HG02610 (cell line): ENCODE results near the gene SULF2.
A peak's percentile ranks its signal among the peaks of the same experiment; 100 is the strongest.

Experiments
- ATAC-seq: cut with Tn5 transposase; IDR thresholded peaks from one replicate; pipeline ENCODE4 v1.9.1; 2021; ENCODE audit warnings: mild to moderate bottlenecking, moderate library complexity; ENCODE audit not compliant: unreplicated experiment

Gene SULF2

DNA sequence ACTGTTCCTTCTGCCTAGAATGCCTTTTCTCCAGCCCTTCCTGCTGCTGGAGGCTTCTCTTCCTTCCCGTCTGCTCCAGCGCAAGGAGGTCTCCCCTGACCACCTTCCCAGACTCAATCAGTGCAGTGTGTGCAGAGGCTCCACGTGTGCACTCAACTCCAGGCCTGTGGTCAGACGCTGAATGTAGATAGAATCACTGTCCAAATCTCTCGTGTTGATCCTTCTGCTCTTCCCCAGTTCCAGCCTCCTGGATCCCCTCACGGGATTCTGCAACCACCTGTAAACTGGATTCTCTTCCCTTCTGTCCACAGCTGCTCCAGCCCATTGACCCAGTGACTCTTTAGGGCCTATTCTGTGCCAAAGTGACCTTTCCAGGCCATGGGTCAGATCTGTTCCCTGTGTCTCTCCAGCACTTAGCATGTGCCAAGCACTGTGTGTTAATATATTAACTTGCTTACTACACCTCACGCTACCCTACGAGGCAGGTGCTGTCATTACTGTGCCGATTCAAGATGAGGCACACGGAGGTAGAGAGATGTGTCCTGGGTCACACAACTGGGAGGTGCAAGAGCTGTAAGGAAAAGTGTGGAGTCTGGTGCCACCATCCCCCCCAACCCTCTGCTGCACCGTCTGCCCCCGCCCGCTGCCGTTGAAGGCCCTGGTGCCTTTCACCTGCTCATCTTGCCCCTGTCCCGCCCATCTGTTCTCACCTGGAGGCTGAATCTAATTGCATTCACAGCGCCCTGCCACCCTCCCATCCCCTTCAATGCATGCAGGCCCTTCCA lies 112.2 kb downstream of the SULF2 start:
- ATAC-seq = no peak

DNA sequence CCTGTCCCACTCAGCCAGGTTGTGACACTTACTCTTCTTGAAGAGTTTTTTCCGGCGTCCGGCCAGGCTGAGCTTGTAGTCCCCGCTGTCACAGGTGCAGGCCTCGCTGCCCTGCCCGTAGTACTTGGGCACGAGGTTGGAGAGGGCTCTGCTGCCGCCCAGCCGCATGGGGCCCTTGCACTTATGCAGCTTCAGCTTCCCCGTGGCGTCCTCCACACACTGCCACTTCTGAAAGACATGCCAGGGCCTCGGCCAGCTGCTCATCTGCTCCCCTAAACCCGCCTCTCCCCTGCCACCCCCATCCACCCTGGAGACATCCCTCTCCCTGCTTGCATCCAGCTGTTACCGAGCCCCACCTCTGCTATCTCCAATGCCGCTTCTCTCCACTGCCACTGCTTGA lies 113.1 kb downstream of the SULF2 start:
- no peak for ATAC-seq

DNA sequence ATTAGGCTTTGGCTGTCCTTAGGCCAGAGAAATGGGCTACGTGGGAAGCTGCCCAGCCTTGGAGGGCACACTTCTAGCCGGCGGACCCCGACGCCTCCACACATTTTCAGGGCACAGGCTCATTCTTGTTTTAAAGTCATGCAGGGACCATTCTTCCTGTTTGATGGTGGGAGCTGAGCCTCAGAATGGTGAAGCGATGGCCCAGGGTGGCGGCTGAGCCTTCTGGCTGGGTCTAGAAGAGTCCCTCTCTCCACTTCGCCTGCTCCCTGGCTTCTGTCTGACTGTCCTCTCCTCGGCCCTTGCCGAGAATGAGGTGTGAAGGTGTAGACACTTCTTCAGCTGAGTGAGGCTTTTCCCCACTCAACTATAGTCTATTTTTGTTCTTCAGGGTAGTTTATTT lies 114.4 kb downstream of the SULF2 start:
- no peak for ATAC-seq

DNA sequence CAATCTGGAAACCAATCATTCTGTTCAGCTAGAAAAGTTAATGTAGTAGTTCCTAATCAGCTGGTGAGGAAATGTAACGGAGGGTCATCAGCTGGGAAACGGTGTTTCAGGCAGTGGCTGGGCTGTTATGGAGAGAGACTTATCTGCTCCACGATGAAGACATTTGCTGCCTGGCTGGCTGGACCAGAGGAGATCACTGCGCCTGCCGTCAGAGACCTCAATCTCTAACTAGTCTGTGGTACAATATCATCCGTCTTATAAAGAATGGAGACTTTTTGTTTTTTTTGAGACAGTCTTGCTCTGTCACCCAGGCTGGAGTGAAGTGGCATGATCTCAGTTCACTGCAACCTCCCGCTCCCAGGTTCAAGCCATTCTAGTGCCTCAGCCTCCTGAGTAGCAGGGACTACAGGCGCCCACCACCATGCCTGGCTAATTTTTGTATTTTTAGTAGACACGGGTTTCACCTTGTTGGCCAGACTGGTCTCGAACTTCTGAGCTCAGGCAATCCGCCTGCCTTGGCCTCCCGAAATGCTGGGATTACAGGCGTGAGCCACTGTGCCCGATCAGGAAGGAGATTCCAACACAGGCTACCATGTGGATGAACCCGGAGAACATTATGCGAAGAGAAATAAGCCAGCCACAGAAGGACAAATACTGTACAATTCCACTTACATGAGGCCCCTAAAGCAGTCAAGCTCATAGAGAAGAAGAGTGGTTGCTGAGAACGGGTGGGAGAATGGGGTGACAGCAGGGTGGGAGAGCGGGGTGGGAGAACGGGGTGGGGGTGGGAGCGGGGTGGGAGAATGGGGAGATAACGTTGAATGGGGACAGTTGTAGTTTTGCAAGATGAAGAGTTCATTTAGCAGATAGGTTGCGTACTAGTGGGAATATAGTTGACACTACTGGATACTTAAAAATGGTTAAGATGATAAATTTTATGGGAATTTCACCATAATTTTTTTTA lies 115.1 kb downstream of the SULF2 start:
- ATAC-seq = no peak

DNA sequence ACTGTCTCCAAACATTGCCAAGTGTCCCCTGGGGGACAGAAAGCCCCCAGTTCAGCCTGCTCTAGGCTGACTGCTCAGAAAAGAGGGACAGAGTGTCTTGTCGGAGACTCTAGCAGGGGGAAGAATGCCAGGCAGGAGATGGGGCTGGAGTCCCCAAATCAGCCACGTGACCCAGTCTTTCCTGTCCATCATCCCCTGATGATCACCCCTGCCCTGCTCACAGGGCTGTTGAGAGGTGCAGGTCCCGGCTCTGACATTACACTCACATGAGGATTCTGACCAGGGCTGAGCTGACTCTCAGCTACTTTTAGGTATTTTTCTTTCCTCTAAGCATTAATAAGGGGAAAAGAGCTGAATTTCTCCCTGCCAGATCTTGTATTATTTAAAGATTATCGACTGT lies 115.8 kb downstream of the SULF2 start:
- no peak for ATAC-seq

DNA sequence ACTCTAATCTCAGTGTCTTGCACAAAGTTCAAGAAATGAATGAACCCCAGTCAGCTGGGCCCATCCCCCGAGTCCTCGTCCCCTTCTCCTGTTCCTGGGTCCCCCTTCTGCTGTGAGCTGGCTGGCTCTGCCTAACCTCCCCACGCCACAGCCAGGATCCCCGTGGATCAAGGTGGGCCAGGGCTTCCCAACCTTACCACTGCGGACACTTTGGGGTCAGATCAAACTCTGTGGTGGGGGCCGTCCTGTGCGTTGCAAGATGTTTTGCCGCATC lies 116.2 kb downstream of the SULF2 start:
- ATAC-seq = no peak

DNA sequence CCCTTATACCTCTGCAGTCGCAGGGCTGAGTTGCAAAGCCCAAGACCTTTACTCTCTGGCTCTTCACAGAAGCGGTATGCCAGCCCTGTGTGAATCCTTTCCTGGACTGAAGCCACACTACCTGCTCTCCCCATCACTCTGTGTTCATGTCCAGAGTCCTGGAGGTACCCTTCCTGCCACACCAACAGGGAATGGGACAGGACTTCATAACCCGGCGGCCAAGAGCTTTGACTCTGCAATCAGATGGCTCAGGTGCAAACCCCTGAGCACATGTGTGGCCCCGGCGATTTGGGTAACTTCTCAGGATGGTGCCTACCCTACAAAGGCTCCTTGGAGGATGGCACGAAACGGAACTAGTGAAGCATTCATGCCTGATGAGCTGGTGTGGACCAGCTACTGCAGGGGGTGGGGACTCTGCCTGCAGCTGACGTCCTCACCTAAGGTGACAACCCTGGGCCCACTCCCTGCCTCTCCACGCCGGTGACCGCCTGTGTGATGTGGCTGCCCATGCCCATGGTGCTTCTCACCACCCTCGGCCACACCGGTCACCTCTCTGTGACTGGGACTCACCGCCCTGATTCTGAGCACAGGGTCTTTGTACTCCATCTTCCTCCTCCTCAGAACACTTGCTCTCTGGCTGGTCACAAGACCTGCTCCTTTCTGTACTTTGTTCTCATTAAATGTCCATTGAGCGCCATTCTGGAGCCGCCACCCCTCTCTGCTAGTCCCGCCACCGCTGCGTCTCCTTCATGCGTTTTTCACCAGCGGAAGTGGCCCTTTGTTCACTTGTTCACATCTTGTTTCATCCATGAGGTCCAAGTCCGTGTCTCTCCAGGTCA lies 116.7 kb downstream of the SULF2 start:
- ATAC-seq = no peak

DNA sequence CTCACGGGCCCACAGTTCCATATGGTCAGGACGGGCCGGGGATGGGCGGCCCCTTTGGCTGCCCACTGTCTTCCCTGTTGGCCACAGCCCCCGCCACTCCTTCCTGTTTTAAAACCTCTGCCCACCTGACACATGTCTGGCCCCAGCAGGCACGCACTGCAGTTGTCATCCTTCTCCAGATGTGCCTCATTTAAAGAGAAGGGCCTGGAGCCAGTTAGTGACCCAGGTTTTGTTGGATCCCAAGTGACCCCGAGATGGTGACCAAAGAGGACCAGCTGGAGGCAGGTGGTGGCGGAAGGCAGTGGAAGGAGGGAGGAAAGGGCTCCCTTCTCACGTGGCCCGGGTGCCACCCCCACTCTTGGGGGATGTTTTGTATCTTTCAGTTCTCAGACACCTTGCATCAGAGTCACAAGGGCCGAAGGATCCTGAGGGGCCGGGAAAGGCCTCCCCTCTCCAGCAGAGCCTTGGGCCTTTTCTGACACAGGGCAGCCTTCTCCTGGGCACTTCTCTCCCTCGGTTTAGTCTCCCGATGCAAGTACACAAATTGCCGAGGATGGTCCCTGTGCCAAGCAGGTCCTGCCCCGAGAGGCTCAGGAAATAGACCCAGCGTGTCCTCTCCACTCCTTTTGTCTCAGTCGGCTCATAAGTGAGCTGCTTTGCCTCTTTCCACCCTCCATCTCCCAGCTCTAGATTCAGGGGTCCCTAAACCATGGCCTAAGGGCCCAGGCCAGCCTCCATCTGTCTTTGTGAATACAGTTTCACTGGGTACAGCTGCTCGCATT lies 117.6 kb downstream of the SULF2 start:
- no peak for ATAC-seq

DNA sequence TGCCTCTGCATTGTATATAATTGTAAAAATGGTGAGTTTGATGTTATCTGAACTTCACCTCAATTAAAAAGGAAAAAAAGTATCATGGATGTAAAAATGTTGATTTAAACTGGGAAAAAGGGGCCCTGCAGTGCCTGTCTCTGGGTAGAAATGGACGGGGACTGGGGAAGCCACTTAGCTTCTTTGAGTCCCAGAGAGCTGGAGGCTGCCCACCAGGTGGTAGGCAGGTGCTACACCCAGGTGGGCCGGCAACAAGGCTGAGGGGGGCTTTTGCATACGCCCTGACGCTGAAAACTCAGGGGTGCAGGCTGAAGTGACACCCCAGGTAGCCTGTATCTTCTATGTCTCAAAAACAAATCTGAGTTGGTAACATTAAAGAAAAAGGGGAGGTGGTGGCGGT lies 118.2 kb downstream of the SULF2 start:
- no peak for ATAC-seq

DNA sequence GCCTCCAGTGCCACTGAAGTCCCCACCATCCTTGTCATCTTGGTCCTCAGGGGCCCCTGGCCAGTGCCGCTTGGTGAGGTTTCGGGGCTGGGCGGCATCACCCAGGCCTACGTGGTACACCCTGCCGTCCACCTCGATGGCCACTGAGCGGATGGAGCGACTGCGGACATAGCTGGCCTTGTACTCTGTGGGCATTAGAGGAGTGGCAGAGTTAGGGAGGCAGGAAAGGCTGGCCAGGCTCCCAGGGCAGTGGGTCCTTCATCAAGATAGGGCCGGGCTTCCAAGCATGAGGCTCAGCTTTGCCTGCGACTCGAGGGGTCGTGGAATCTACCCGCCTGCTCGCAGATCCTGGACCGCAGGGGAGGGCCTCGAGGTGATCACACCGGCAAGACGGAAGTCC lies 119.0 kb downstream of the SULF2 start:
- ATAC-seq = no peak

DNA sequence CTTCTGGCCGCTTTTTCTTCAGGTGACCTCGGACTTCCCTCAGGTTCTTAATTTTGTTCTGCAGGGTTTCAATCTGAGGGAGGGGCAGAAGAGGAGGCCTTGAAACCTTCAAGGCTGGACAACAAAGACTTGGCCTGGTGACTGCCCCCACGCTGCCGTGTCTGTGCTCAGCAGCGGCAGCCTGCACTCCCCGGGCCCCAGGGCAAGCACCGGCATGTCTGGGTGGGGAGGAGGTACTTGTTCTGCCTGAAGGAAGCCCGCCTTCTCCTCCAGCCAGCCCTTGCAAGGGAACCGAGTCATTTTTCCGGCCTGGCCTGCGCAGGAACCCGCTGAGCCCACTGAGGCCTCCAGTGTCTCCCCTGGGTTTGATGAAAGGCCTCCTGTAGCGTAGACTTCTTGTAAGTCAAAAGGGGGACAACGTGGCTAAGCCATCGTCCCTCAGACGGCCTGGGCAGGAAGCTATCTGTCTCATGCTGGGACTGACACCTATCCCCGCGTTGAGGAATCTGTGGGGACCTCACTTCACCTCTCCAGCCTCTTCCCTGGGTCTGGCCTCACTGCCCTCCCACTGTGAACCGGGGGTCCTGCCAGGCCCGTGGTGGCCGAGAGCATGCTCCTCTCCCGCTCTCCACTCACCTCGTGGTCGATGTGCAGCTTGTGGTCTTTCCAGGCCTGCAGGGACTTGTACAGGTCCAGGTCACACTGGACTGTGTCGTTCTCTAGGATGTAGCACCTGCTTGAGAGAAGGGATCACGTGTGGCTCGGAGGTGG lies 119.9 kb downstream of the SULF2 start:
- ATAC-seq = no peak

DNA sequence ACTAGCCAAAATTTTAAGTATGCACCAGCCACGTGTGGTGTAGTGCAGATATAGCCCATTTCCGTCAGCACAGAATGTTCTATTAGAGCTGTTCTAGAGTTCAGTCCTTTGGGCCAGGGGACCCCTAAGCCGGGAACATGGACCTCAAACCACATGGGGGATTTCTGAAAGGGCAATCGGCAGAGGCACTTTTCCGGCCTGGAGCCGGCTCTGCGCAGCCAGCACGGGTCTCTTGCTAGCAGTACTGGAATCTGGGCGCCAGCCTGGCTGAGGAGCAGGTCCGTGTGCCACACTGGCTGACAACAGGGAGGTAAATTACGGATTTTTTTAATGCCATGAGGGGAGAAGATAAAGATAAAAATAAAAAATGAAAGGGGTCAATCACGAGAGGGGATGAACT lies 120.5 kb downstream of the SULF2 start:
- no peak for ATAC-seq

DNA sequence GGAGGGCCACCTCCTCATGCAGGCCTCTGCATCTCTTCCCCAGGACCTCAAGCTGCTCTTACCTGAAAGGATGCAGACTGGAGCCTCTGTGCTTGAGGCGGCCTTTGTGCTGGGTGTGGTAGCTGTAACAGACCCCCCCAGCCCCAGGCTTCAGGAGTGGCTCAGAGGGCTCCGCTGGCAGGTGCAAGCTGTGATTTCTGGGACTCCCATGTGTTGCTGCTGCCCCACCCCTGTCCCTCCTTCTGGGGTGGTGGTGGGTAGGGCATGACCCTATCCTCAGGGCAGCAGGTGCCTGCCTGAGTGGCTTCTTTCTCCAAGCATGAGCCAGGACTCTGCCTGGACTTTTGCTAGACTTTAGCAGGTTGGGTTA lies 121.2 kb downstream of the SULF2 start:
- no peak for ATAC-seq

DNA sequence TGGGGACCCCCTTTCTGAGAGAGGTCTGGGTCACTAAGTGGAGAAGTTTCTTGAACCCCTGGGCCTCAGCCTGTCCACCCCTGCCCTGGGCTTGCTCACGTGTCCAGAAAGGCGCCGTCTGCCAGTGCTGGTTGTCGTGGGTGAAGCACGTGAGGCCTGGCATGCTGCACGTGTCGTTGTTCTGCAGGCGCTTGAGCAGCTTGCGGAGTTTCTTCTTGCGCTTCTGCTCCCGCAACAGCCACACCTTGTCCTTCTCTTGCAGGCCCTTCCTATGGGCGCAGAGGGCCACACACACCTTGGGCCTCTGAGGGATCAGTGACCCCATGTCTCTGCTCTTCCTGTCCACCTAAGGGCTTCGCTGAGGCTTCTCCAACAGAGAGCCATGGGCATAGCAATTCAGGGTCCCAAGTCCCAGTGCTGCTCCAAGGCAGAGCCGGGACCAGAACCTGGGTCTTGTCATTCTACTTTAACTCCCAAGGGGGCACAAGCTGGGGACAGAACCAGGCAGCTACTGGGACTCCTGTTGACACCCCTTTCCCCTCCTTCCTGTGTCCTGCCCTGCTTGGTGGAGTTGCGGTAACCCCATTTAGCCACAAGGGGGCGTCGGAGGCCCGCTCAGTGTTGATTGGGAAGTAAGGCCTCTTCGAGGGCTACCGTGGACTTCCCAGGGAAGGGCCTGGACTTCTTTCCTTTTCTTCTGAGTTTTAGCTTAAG lies 121.8 kb downstream of the SULF2 start:
- ATAC-seq = peak; percentile 43

DNA sequence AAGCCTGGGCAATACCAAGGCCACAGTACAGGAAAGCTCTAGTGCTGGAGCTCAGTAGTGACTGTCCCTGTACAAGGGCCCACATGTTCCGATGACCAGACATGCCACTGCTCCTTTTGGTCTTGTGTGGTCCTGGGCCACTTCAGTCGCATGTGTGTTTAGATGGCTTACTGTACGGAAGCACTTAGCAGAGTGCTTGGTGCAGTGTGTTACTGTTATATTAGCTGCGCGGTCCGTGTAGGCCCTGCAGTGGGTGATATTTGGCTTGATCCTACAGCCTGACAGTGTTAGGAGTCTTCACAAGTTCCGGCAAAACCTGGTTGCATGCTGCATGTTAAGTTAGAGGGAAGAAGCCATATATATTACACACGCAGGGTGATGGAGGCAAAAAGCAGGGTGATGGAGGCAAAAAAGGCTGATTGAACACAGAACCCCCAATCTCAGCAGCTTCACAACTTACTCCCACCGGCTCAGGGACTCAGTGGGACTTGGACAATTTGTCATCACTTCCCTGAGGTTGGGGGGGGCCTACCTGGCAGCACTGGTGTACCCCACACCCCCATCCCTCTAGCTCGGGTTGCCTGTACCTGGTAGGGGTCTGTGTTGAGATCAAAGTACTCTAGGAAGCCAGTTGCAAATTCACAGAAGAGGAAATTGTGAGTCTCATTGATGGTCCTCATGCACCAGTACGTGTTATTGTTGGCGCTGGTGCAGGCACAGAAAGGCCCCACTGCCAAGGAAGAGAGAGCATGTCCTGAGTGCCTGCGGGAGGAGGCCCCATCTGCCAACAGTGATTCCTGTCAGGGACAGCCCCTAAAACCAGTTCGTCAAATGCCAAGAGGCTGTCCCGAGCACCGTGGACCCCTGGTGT lies 122.6 kb downstream of the SULF2 start:
- ATAC-seq = no peak

DNA sequence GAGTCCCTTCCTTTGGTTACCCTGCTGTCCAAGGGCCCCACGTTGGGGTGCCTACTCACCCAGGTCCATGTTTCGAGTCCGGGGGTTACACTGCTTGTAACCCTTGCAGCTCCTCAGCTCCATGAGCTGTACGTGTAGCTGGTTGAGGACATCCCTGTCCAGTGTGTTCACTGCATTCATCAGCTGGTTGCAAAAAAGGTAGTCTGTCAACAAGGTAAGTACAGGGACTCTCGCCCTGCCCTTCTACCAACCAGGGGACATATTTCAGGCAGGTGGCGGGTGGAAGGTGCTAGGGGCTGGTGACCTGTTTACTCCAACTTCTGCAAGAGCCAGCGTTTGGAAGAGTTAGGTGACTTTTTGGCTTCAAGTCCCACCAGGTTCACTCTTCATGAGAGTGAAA lies 123.6 kb downstream of the SULF2 start:
- ATAC-seq = no peak

DNA sequence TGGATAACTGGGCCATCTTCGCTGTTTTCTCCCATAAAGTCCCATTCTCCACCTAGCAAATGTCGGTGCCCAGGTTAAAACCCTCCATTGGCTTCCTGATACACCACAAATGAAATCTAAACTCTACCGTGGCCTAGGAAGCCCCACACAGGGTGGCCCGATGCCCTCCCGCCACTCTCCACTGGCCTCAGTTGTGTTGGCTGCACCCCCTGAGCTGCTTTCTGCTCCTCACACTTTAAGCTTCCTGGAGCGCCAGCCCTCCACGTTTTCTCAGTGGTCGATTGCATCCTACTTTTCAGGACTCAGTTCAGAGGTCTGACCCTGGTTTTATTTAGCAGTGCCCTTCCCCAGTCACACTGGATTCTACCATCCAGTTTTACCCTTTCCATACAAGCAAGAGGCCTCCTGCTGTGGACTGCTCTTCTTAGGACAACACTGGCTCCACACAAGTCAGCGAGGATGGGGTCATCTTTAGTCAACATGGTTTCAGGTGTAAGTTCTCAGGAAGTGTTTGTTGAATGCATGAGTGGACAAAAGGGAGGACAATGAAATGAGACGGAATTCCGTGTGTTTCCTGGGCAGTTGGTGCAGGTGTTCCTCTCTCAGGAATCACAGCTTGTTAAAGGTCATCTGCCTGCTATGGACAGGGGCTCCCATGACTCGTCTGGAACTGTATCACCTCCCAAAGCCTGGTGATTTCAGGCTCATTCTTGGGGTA lies 124.1 kb downstream of the SULF2 start:
- ATAC-seq = no peak

DNA sequence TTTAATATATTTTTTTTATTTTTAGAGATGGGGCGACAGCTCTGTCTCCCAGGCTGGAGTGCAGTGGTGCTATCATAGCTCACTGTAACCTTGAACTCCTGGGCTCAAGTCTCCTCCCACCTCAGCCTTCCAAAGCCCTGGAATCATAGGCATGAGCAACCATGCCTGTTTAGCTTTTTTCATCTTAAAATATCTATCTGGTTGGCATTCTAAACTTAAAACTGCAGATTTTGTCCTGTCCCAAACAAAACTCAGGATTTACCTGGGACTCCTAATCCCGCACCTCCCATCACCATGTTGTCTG lies 124.7 kb downstream of the SULF2 start:
- ATAC-seq = no peak
